Fibroblast of lung (primary cell): ENCODE data around the gene FREM2. TPM values are rescaled to one million over a fixed set of nuclear protein-coding genes. Genes with fewer than 3 reads are reported as not detected.

ENCODE experiments used
- DNase-seq, 2 donors: peaks; one replicate each; pipeline versions ENCODE4 v3.0.0 to v3.0.0-alpha.2; 2010; ENCODE audit warnings: low read depth in 2 of 2
- H2AFZ ChIP-seq: 2 replicates; pipeline ENCODE4 v1.5.1; 2012; ENCODE audit warnings: low read length, control low read depth, inconsistent platforms
- H3K27ac ChIP-seq: 2 replicates; pipeline ENCODE4 v1.5.1; 2011; ENCODE audit warnings: low read length, control low read depth; ENCODE audit not compliant: insufficient read depth
- H3K27me3 ChIP-seq: 2 replicates; pipeline ENCODE4 v1.5.1; 2011; ENCODE audit warnings: mild to moderate bottlenecking, low read length; ENCODE audit not compliant: control insufficient read depth, insufficient read depth
- H3K36me3 ChIP-seq: 2 replicates; pipeline ENCODE4 v1.5.1; 2011; ENCODE audit warnings: low read length; ENCODE audit not compliant: control insufficient read depth, insufficient read depth
- H3K4me1 ChIP-seq: 2 replicates; pipeline ENCODE4 v1.5.1; 2011; ENCODE audit warnings: low read length; ENCODE audit not compliant: control insufficient read depth, insufficient read depth; ENCODE audit errors: extremely low read depth
- H3K4me2 ChIP-seq: 2 replicates; pipeline ENCODE4 v1.5.1; 2011; ENCODE audit warnings: low read length, control low read depth; ENCODE audit not compliant: insufficient read depth; ENCODE audit errors: extremely low read depth
- H3K4me3 ChIP-seq, 4 experiments: fragments of 200-600 bp in 1 of 4; sonication (generic) in 1 of 4; replicated peaks in 1 of 4; 2 replicates each; pipeline ENCODE4 v1.5.1; 2011 to 2016; ENCODE audit warnings: low read length in 4 of 4, low read depth in 3 of 4, mild to moderate bottlenecking in 3 of 4, control low read depth in 2 of 4, inconsistent platforms in 1 of 4, mixed read lengths in 1 of 4; ENCODE audit not compliant: insufficient read depth in 1 of 4; ENCODE audit errors: control extremely low read depth in 1 of 4
- H3K79me2 ChIP-seq: 2 replicates; pipeline ENCODE4 v1.5.1; 2012; ENCODE audit warnings: mild to moderate bottlenecking, low read length, inconsistent platforms; ENCODE audit not compliant: control insufficient read depth, insufficient read depth
- H3K9ac ChIP-seq: 2 replicates; pipeline ENCODE4 v1.5.1; 2011; ENCODE audit warnings: mild to moderate bottlenecking, low read length, control low read depth; ENCODE audit not compliant: insufficient read depth
- H3K9me3 ChIP-seq: 2 replicates; pipeline ENCODE4 v1.5.1; 2012; ENCODE audit warnings: low read depth, low read length; ENCODE audit not compliant: control insufficient read depth, insufficient read depth
- H4K20me1 ChIP-seq: 2 replicates; pipeline ENCODE4 v1.5.1; 2011; ENCODE audit warnings: low read length; ENCODE audit not compliant: control insufficient read depth, insufficient read depth; ENCODE audit errors: extremely low read depth
- EZH2 ChIP-seq: IDR thresholded peaks from 2 replicates; pipeline ENCODE4 v1.5.1; 2012; ENCODE audit warnings: low read length, control low read depth, mild to moderate bottlenecking; ENCODE audit errors: missing control alignments
- polyA plus RNA-seq, 2 donors: library from polyadenylated mRNA; depleted of rRNA in 1 of 2; stranded (reverse) in 1 of 2; unstranded in 1 of 2; fragments of >200 nt; gene quantifications; 2 replicates each; pipeline ENCODE4 v1.2.1, GENCODE V29; 2011 to 2012; ENCODE audit warnings: missing spikeins in 1 of 2
- total RNA-seq: library from RNA; depleted of rRNA; stranded (reverse); fragments of >200 nt; gene quantifications from 2 replicates; pipeline ENCODE4 v1.2.1, GENCODE V29; 2014
- TF ChIP-seq, protein P1 (sequence below), 2 donors: IDR thresholded peaks in 1 of 2; conservative IDR thresholded peaks in 1 of 2; 1 replicate in 1 of 2; 2 replicates in 1 of 2; pipeline ENCODE4 v1.5.1; 2011 to 2012; ENCODE audit warnings: low read length in 2 of 2, control low read depth in 1 of 2, inconsistent platforms in 1 of 2, low read depth in 1 of 2, mild to moderate bottlenecking in 1 of 2

Gene FREM2
- total and polyA plus RNA-seq, 2 donors (not counting 1 experiment from before 2014, with no cell fraction given), result under 0.01 TPM

DNA sequence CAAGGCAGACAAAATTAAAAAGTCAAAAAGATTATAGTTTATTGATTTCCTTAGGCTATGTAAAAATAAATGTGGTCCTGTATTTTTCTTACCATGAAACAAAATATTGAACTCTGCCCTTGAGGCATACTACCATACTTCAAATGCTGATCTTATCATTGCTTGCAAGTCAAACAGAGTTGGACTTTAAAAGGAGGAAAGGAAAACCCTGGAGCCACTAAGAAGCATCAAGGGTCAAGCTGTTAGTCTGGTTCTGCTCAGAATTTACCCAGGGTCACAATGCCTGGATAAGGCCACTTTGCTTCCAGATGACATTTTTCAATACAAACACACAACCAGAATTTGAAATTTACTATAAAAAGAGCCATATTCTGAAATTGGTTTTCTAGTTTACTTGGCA, 2.2 kb upstream of the FREM2 start:
- H4K20me1 ChIP-seq, result no peaks in the 10 kb centered on the region
- H2AFZ ChIP-seq, result no peak overlapping the region
- no peaks in the 10 kb centered on the region for H3K9me3 ChIP-seq
- H3K4me3 ChIP-seq, result no peak overlapping the region
- peaks cover 24% of the 10 kb centered on the region for H3K27me3 ChIP-seq
- no peak for DNase-seq
- no peak overlapping the region for H3K4me2 ChIP-seq
- H3K79me2 ChIP-seq, result no peaks in the 10 kb centered on the region
- no peak overlapping the region for H3K9ac ChIP-seq
- no peaks in the 10 kb centered on the region for H3K36me3 ChIP-seq
- TF ChIP-seq, protein P1, sequence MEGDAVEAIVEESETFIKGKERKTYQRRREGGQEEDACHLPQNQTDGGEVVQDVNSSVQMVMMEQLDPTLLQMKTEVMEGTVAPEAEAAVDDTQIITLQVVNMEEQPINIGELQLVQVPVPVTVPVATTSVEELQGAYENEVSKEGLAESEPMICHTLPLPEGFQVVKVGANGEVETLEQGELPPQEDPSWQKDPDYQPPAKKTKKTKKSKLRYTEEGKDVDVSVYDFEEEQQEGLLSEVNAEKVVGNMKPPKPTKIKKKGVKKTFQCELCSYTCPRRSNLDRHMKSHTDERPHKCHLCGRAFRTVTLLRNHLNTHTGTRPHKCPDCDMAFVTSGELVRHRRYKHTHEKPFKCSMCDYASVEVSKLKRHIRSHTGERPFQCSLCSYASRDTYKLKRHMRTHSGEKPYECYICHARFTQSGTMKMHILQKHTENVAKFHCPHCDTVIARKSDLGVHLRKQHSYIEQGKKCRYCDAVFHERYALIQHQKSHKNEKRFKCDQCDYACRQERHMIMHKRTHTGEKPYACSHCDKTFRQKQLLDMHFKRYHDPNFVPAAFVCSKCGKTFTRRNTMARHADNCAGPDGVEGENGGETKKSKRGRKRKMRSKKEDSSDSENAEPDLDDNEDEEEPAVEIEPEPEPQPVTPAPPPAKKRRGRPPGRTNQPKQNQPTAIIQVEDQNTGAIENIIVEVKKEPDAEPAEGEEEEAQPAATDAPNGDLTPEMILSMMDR (conservative IDR thresholded peaks at IDR 0.05 in 1 of 2, IDR thresholded peaks at IDR 0.05 in 1 of 2; ENCODE audit: low read depth in 1 of 2, low read length in 2 of 2), result no peak
- TF ChIP-seq EZH2, result no peak
- H3K4me1 ChIP-seq, result no peaks in the 10 kb centered on the region
- H3K27ac ChIP-seq, result no peak overlapping the region

DNA sequence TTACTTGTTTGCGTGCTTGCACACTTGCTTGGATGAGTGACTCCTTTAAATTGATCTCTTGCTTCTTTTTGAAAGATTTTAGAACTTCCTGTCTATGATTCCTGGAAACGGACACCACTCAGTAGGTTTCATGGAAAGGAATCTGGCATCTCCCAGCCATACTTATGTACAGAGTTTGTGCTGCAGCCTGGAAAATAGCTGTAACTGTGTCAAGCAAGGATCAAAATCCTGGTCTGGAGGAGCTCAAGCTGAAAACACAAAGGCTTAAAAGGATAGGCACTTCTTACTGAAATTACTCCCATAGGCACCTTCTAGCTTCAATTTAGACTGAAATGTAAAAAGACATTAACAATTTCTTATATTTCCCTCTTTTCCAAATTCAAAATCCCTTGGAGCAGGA, 1.4 kb upstream of the FREM2 start:
- Histone ChIP-seq H3K4me1 (no peaks in the 10 kb centered on the region), H3K27me3 (peaks cover 24% of the 10 kb centered on the region), H3K9me3 (no peaks in the 10 kb centered on the region), H3K4me2 (no peak overlapping the region), H3K9ac (no peak overlapping the region), H3K79me2 (no peaks in the 10 kb centered on the region), H3K27ac (no peak overlapping the region), H3K36me3 (no peaks in the 10 kb centered on the region), H4K20me1 (no peaks in the 10 kb centered on the region), H2AFZ (no peak overlapping the region), H3K4me3 (no peak overlapping the region)
- TF ChIP-seq, protein P1 (conservative IDR thresholded peaks at IDR 0.05 in 1 of 2, IDR thresholded peaks at IDR 0.05 in 1 of 2; ENCODE audit: low read depth in 1 of 2, low read length in 2 of 2), result no peak
- TF ChIP-seq EZH2, result no peak
- no peak for DNase-seq

DNA sequence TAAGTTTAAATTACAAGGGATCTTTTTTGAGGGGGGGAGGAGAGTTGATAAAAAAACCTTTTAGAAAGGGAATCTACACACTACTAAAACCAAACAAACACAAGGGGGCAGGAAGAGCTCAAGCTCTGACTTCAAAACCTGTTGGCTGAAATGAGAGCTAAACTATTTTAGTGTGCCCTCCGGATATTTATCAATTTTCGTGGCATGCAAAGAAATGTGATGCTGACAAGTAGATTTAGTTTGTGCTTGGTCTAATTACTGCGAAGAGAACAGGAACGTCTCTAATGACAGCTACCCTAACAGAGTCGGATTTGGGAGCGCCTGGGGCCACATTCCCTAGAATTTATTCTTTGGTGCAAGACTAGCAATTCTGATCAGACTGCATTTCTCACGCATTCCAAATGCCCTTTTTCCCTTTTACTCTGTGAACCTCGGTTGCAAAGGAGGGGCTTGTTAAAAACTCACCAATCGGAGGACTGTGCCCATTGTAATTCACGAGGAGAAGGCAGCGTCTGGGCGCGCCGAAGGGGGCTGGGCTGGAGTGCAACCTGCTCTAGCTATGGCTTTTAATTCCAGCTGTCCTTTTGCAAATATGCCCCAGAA, 802 bp upstream of the FREM2 start:
- H3K9ac ChIP-seq, result no peak overlapping the region
- H2AFZ ChIP-seq, result no peak overlapping the region
- H3K4me1 ChIP-seq, result no peaks in the 10 kb centered on the region
- H3K9me3 ChIP-seq, result no peaks in the 10 kb centered on the region
- H3K79me2 ChIP-seq, result no peaks in the 10 kb centered on the region
- H4K20me1 ChIP-seq, result no peaks in the 10 kb centered on the region
- H3K36me3 ChIP-seq, result no peaks in the 10 kb centered on the region
- peaks cover 24% of the 10 kb centered on the region for H3K27me3 ChIP-seq
- peak overlapping the region in 3 of 4 experiments; percentile 10 to 57 (median 43) for H3K4me3 ChIP-seq
- H3K27ac ChIP-seq, result no peak overlapping the region
- no peak overlapping the region for H3K4me2 ChIP-seq
- peak; percentile 18 to 23 for DNase-seq
- TF ChIP-seq EZH2, result no peak
- TF ChIP-seq, protein P1 (conservative IDR thresholded peaks at IDR 0.05 in 1 of 2, IDR thresholded peaks at IDR 0.05 in 1 of 2; ENCODE audit: low read depth in 1 of 2, low read length in 2 of 2), result peak in 1 of 2 donors; percentile 21
